ENCODE measurements around the gene NTNG2.

The NTNG2 gene

DNA sequence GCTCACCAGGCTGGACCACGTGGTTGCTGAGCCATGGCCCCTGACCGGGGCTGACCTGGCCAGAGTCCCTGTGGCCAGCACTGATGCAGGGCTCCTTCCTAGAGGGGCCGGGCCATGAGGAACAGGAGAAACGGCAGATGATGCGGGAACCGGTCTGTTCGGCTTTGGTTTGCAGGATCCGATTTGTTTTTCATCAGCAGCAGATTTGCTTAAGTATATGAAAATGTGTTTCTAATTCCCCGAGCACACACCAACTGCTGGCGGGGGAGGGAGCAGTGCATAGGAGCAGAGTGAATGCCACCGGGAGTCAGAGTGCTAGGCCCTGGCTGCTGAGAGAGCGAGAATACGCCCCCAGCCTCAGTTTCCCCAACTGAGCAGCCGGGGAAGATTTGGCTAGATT is 13.6 kb downstream of the NTNG2 start:
- DNase-seq, result no peak

DNA sequence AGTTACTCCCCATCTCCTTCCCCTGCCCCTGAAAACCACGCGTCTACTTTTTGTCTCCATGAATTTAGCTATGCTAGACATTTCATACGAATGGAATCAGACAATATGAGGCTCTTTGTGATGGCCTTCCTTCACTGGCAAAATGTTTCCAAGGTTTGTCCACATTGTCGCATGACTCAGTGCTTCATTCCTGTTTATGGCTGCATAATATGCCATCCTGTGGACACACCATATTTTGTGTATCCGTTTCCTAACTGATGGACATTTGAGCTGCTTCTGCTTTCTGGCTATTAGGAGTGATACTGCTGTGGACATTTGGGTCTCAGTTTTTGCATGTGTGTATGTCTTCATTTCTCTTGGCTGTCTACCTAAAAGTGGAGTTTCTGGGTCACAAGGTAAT is 14.5 kb downstream of the NTNG2 start:
- no peak for DNase-seq

DNA sequence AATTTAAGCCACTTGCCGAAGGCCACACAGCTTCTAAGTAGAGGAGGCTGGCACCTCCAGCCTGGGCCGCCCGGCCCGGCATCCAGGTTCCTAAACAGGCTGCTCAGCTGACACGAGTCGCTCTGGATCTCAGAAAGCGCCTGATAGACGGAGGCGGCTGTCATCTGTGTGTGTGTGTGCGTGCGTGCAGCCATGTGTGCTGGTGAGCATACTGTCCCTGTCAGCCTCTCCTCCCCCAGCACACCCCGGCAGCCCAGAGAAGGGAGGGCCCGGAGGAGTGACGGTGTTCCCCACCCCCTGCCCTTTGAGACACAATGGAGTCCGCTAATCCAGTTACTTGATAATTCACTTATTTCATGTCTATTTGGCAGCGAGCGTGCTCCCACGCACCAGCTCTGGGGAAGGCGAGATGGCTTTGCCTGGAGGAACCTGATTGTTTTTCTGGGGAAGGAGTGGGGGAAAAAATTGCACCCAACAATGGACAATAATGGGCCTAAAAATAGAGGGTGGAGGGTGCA is 20.0 kb downstream of the NTNG2 start:
- no peak for DNase-seq

DNA sequence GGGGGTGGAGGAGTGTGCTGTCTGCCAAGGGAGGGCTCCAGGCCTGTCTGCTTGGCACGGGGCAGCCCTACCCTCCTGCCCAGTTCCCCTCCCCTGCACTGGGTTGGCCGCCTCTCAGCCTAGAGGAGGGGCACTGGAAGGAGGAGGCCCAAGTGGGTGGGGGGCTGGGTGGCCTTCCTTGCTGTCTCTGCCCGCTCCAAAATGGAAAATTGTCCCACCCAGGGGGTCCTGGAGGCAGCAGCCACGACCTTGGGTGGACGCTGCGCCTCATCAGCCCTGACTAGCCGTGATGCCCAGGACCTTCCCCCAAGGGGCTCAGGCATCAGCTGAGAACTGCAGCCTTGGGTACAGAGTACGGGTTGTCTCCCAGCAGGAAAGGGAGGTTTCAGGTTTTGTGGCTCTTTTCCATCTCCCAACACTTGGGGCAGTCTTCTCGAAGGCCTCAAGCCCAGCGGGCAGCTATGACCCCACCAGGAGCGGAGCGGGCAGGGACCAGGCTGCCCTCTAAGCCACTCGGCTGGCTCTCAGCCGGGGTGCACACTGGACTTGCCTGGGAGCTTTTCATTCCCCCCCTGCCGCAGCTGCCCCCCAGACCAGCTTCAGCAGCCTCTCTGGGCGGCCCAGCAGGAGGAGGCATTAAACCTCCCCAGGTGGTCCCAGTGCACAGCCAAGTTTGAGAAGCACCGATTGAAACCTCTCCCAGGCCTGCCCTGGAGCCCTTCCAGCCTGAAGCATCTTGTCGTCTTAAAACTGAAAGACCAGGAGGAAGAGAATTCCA is 20.6 kb downstream of the NTNG2 start:
- DNase-seq, result no peak

DNA sequence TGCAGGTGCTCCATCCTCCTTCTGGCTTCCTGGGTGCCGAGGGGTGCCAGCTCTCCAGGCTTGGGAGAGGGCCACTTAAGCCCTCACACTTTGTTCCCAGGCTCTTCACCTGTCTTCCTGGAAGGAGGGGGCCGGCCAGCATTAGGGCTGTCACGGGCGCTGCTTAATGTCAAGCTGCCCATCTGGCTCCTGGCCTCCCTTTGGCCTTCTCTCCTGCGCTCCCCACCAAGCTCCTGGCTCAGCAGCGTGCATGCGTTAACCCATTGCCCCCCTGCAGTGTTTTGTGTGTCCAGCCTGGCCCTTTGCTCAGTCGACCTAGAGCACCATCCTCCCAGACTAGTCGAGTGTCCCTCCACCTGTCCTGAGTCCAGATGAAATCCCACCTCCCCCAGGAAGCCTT is 21.3 kb downstream of the NTNG2 start:
- no peak for DNase-seq

DNA sequence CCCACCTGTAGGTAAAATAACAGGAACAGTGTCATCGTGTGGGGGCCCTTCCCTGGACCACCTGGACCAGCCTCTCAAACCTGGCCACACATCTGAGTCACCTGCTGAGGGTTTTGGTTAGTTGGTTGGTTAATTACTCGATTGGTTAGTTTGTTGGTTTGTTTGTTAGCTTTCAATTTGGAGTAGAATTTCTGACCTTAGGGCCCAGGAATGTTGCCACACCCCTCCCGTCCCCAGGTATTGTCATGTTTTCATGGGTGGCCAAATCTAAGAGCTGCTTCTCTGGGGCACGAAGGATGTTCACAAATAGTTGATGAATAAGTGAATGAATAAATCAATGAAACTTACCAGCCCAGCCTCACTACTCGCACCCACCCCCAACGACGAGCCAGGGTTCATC is 21.9 kb downstream of the NTNG2 start:
- DNase-seq, result no peak

DNA sequence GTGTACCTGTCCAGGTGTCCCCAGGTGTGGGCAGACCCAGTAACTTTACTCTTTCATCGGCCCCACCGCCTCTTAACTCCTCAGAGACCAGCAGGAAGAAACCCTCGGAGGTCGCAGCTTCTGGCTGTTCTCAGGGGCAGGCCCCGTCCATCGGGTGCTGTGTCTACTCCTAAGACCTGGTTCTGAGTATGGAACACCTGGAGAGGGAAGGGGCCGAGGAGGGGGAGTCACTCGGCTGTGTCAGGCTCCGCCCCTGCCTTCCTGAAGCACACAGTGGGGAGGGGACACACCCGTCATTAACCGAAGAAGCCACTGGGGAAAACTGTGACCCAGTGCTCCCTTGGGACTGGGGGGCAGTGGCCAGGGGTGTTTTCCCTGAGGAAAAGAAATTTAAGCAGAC is 22.3 kb downstream of the NTNG2 start:
- no peak for DNase-seq

DNA sequence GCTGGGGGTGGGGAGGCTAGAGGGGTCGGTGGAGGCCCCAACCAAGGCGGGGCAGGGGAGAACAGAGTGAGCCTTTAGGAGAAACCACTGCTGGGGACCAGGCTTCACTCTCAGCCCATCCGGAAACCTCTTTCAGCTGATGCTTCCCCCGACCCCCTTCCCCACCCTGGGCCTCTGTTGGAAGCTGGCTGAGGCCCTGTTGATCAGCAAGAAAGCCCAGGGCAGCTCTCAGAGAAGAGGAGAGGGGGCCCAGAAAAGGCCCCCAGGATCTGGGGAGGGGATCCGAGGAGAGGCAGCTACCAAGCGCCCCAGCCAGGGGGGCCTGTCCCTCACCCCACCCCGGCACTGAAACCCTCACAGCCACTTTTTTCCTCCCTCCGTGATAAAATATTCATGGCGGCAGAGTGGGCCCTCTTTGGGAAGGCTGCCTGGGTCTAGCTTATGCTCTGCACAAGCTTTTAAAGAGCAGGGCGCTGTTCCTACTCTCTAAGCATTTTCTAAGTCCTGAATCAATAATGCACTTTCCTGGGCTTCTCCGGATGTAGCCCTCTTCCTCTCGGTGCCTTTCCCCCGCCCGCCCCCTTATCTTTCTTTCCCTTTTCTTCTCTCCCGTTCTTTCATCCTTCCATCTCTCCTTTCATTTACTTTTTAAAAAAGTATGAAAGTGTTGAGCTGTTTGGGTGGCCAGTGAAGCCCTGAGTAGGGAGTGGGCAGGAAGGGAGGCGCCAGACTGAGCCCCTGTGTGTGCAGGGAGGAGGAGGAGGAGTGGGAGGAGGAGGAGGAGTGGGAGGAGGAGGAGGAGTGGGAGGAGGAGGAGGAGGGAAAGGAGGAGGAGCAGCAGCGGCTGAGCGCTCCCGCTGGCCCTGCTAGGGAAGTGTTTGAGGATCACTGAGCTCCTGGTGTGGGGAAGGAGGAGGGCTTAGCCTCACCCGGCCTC is 23.5 kb downstream of the NTNG2 start:
- DNase-seq, result no peak

DNA sequence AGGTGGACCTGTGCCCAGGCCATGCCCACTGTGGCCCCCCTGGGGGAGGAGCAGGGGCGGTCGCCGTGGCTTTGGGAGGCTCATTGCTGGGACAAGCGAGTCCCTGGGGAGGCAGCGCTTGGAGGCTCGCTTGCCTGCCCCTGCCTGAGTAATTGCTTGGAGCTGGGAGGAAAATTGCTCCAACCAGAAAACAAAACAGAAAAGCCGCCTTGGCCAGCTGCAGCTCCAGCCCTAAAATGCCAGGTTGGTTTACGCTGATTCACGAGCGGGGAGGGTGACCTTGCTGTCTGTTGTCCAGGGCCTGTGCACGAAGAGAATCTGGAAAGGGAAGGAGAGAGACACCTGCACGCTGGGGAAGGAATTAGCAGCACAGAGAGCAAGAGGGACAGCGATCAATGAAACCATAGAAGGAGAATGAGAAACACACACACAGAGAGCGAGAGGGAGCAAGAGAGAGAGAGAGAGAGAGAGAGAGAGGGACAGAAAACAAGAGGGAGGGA is 25.3 kb downstream of the NTNG2 start:
- no peak for DNase-seq

DNA sequence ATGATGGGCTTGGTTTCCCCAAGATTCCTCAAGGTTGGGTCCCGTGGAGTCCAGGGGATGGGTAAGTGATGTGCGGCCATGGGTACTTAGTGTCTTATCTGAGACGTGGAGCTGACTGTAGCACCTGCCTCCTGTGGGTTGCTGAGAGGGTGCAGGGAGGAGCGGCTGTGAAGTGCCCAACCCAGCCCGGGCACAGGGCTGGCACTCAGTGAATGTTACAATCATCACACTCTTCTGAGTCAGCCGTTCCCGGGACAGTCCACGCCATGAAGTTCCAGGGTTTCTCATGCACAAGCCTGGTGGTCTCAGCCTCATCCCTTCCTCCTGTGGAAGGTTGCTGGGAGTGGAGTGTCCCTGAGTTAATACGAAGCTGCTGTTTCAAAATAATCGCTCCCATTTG is 29.1 kb downstream of the NTNG2 start:
- DNase-seq, result no peak

DNA sequence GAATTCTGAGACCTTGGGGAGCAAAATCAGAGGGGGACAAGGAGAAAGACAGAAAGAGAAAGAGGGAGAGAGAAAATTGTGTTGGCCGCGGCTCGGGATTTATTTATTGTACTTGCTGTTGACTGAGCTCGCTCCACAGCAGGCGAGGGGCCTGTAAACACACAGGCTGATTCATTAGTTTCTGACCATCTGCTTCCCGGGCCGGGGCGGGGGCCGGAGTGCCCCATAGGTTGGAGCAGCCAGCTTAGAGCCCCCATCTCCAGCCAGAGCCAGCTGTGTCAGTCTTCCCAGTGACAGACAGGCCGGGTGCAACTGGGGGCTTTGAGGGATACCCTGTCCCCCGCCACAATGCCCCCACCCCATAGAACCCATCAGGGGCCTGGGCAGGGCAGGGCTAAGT is 30.9 kb downstream of the NTNG2 start:
- no peak for DNase-seq

DNA sequence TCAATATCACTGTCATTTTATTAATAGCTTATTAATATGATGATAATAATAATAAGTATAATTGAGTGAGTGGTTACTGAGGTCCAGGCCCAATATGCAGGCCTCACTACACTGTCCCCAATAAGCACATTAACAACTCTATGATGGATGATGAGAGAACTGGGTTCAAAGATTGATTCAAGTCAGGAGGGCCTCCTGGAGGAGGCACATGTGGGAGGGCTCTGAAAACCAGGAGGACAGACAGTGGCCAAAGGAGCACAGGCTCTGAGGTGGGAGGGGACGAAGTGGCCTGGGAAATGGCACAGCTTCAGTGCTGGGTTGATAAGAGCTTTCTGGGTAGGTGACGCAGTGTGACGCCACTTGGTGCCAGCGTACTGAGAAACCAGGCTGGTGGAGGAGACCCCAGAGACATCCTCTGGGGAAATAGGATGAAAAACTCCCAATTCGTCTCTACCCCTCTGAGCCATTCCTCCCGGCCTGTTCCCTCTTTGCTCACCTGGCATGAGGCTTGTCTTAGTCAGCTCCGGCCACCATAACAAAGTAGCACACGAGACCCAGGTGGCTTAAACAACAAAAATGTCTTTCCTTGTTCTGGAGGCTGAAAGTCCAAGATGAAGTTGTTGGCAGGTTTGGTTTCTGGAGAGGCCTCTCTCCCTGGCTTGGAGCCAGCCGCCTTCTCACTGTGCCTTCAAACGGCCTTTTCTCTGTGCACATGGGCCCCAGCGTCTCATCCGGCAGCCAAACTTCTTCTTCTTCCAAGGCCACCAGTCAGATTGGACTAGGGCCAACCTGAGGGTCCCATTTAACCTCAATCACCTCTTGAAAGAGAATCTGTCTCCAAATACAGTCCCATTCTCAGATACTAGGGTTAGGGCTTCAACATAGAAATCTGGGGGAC is 31.6 kb downstream of the NTNG2 start:
- no peak for DNase-seq

DNA sequence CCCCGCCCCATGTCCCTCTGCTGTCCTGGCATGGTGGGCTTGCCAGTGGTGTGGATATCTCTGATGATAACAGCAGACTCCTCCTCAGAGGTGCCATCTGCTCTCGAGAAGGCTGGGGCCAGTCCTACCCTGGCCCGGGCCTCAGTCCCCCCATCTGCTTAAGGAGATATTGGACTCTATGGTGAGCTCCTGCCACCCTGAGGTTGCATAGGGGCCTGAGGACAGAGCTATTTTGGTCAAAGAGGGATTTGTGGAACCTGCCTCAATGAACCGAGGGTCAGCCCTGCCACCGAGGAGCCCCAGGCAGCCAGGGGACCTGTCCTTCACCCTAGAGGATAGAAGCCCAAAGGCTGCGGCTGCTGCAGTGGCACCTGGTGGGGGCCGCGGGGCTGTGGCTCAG is 32.6 kb downstream of the NTNG2 start:
- no peak for DNase-seq

DNA sequence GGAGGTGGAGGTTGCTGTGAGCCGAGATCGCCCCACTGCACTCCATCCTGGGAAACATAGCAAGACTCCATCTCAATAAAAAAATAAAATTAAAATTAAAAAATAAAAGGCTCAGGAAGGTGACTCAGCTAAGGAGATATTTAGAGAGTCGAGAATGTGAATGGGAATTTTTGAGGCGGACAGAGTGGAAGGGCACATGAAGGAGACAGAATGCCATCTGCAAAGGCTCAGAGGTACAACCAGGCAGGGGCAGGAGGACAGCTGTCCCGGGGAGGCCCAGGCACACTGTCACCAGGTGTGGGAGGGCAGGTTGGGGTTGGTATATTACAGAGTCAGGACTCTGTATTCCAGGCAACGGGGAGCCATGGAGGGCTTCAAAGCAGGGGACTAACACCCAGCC is 35.5 kb downstream of the NTNG2 start:
- DNase-seq, result no peak

DNA sequence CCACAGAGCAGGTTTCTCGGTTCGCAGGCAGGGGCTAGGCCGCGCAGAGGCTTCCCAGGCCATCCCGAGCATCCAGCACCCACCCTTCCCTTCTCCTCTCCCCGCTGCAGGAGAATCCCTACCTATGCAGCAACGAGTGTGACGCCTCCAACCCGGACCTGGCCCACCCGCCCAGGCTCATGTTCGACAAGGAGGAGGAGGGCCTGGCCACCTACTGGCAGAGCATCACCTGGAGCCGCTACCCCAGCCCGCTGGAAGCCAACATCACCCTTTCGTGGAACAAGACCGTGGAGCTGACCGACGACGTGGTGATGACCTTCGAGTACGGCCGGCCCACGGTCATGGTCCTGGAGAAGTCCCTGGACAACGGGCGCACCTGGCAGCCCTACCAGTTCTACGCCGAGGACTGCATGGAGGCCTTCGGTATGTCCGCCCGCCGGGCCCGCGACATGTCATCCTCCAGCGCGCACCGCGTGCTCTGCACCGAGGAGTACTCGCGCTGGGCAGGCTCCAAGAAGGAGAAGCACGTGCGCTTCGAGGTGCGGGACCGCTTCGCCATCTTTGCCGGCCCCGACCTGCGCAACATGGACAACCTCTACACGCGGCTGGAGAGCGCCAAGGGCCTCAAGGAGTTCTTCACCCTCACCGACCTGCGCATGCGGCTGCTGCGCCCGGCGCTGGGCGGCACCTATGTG is 36.1 kb downstream of the NTNG2 start:
- DNase-seq, result no peak

DNA sequence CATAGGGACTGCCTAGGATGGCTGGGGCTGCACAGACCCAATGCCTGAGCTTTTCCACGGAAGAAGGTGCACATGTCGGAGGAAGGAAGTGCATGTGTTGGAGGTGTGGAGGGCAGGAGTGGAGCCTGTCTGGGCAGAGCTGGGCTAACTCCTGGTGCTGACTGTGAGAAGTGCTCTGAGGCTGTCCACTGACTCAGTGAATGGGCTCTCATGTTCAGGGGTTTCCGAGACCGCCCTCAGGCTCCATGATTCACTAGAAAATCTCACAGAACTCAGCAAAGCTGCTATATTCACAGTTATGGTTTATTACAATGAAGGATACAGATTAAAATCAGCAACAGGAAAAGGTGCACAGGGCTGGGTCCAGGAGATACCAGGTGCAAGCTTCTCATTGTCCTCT is 37.2 kb downstream of the NTNG2 start:
- no peak for DNase-seq

DNA sequence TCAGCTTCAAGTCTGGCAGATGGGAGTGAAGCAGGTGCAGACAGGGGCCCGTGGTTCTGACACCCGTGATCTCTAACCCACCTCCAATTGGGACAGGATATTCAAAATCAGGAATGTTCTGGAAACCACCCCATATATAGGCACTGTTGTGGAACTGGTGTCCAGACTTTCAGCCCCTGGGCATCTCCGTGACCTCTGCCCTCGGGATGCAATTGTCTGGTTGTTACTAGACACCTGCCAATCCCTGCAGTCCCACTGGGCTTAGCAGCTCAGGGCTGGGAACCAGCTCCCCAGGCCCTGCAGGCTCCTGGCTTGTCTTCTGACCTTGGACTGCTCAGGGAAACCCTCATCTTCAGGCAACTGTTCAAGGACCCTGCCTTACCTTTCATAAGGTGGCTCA is 38.8 kb downstream of the NTNG2 start:
- DNase-seq, result no peak

DNA sequence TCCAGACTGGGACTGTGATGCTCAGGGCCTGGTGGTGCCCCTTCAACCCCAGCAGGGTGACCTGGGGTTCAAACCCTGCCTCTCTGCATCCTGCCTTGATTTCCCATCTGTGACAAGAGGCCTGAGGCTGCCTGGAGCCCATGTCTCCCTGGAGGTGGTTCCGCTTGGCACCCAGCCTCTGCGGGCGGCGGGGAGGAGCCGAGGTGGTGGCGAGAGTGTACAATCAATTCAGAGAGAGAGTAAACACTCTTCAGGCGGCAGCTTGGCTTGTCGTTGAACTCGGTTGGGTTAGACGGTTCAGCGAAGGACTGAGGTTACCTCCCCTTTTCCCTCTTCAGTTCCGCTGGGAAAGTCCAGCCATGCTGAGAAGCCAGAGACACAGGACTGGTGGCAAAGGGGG is 39.3 kb downstream of the NTNG2 start:
- no peak for DNase-seq

DNA sequence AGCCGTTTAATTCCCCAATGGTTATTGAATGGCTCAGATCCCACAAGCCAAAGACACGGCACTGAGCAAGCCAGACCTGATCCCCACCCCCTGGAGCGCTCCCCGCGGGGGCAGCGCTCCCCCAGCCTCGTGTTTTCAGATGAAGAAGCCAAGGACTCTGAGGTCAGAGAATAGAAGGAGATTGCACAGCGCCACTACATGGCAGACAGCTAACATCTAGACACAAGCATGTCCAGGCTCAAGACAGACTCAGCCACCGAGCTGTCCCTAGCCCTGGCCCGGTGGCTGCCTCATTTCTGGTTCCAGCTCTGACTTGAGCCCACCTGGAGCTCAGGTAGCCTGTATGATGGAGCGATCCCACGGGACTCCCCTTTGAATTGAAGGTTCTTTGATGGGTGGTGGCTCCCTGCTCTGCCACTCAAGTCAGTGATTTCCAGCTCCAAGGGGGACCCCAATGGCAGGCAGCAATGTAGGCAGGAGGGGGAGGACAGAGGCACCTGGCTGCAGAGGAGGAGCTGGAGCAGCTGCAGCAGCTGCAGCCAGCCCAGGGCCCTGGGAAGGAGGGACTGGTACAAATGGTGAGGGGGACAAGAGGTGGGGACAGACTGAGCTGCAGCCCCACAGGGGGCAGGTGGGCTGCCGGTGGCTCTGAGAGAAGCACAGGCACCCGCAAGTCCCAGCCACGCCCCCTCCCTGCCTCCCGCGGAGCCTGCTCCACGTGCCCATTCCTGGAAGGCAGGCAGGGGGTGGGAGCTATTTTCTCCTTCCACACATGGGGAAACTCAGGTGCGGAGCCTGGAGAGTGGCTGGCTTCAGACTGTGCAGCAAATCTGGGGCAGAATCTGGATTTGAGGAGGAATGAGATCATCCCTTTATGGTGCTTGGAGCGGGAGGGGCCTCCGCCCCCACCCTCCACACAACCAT is 40.2 kb downstream of the NTNG2 start:
- DNase-seq, result no peak

DNA sequence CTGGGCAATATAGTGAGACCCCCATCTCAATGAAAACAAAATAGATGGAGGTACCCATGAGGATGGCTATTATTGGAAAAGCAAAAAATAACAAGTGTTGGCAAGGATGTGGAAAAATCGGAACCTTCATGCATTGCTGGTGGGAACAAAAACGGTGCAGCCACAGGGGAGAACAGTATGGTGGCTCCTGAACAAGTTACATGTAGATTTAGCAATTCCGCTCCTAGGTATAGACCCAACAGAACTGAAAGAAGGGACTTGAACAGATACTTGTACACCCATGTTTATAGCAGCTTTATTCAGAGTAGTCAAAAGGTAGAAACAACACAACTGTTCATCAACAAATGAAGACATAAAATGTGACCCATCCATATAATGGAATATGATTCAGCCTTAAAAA is 43.0 kb downstream of the NTNG2 start:
- DNase-seq, result no peak

DNA sequence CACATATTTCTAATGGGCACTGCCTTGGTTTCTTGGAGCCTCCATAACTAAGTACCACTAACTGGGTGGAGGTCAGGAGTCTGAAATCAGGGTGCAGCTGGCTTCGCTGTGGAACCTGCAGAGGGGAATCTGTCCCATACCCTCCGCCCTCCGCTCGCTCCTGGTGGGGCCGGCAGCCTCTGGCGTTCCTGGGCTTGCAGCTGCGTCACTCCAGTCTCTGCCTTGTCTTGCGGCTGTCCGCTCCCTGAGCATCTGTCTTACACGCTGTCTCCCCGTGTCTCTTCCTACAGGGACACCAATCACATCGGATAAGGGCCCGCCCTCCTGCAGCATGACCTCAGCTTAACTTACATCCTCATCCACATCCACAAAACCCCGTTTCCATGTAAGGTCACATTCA is 45.4 kb downstream of the NTNG2 start:
- no peak for DNase-seq
